GM12801 (cell line): Measurements from ENCODE around the gene TMEM72.

ENCODE experiments used
- TF ChIP-seq, protein P1 (sequence below): IDR thresholded peaks from one replicate; pipeline ENCODE4 v1.5.1; 2011; ENCODE audit warnings: control low read depth; ENCODE audit not compliant: insufficient read length; ENCODE audit errors: extremely low read depth

The TMEM72 gene

DNA sequence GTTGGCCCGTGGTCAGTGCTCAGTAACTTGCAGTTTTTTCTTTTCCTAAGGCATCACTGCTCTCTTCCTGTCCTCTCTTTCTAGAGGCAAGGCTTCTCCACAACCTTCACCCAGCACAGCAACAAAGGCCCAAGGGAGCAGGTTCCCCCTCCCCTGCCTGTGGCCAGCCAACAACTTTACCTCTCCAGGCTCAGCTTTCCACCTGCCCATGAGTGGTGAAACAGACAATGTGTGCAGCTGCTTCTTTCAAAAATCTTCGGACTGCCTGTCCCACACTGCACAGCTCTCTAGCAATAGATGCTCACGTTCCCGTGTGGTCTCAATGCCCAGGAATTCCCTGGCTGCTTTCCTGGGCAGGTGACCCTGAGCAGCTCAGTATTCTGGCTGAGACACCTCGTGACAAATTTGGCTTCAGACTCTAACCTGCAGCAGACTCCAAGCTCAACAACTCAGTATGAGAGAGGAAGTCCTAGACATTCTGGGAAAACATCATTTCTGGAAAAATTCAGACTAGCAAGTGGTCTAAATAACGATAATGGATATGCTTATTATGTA lies 28.9 kb upstream of the TMEM72 start:
- TF ChIP-seq, protein P1, sequence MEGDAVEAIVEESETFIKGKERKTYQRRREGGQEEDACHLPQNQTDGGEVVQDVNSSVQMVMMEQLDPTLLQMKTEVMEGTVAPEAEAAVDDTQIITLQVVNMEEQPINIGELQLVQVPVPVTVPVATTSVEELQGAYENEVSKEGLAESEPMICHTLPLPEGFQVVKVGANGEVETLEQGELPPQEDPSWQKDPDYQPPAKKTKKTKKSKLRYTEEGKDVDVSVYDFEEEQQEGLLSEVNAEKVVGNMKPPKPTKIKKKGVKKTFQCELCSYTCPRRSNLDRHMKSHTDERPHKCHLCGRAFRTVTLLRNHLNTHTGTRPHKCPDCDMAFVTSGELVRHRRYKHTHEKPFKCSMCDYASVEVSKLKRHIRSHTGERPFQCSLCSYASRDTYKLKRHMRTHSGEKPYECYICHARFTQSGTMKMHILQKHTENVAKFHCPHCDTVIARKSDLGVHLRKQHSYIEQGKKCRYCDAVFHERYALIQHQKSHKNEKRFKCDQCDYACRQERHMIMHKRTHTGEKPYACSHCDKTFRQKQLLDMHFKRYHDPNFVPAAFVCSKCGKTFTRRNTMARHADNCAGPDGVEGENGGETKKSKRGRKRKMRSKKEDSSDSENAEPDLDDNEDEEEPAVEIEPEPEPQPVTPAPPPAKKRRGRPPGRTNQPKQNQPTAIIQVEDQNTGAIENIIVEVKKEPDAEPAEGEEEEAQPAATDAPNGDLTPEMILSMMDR = no peak

DNA sequence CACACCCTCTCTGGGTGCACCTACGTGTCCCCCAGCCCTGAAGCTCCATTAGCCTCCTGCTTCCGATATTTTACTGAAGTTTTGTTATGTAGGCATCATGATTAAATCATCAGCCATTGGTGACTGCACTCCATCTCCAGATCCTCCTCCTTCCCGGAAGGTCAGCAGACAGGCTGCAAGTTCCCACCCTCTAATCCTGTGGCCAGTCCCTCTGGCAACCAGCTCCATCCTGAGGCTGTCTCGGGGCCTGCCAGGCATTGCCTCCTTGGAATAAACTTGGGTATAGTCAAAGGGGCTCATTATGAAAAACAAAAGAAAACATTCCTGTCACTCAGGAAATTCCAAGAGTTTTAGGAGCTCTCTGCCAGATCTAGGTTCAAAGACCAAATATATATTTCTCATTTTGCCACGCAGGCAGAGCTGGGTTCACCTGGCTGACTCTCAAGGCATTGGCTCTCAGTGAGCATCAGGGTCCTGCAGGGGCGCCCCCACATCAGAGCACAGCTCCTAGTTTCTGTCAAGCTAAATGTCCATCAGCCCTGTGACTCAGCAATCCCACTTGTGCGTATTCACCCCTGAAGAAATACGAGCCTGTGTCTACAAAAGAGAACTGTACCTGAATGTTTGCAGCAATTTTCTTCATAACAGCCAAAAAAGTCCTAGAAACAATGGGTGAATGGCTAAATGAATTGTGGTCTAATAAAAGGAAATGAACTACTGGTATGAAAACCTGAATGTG lies 27.4 kb upstream of the TMEM72 start:
- TF ChIP-seq, protein P1 = no peak

DNA sequence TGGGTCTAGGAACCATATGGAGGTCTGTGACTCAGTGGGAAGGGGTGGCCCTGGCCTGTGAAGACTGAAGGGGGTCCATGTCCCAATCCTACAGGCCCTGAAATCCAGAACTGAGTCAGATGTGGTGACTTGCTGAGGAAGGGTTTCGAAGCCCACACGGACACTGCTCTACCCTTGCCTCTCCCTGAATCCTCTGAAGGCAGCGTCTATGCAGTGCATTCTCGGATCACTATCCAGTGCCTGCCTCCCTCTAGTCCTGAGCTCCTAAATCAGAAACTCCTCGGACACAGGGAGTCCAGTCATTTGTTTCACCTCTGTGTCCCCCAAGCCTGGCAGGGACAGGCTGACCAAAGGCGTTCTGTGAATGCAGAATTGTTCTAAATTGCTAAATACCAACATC lies 25.4 kb upstream of the TMEM72 start:
- TF ChIP-seq, protein P1 = no peak

DNA sequence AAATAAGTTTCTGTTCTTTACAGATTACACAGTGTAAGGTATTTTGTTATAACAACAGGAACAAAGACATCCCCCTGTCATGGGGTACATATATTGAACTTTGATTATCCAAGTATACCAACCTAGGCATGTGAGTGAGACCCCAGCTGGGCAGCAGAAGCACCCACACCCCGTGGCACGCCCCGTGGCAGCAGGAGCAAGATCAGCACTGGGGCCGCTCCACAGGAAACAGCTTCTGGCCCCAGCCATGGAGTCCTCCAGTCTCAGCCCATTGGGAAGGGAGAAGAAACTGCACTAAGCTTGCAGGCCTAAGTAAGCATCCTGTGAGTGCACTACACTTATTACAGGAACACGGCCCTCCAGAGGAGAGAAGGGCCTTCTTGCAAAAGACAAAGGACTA lies 24.2 kb upstream of the TMEM72 start:
- TF ChIP-seq, protein P1 = no peak

DNA sequence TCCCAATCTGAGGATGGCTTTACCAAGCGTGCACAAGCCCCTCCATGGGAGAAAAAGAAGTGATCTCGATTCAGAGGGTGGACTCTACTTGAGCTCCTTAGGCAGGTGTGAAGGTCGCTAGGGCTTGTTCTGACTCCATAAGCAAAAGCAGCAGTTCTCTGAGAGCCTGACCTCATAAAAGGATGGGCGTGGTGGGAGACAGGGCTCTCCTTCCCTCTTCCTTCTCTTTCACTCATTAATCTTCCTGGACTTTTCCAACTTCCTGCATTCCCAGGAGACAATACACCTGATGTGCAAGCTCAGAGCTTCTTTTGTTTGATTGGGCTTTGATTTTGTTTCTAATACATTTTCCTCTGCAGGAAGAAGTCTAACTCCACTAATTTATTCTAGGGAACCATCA lies 22.3 kb upstream of the TMEM72 start:
- TF ChIP-seq, protein P1 = no peak

DNA sequence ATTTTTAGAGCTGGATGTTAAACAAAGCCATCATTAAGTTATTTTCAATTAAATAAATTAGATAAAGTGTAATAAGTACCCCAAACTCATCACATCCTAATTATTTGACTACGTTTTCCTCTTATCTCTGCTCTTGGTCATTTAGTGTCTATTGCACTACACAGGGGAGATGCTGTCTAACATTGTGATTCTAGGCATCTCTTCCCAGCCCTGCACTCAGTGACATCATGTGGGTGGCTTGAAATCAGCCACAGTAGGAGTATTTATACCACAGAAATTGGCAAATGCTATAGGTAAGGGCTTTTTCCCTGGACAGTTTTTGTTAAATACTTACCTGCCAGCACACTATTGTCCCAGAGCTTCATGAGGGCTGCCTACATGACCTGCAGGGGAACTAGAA lies 21.3 kb upstream of the TMEM72 start:
- TF ChIP-seq, protein P1 = no peak

DNA sequence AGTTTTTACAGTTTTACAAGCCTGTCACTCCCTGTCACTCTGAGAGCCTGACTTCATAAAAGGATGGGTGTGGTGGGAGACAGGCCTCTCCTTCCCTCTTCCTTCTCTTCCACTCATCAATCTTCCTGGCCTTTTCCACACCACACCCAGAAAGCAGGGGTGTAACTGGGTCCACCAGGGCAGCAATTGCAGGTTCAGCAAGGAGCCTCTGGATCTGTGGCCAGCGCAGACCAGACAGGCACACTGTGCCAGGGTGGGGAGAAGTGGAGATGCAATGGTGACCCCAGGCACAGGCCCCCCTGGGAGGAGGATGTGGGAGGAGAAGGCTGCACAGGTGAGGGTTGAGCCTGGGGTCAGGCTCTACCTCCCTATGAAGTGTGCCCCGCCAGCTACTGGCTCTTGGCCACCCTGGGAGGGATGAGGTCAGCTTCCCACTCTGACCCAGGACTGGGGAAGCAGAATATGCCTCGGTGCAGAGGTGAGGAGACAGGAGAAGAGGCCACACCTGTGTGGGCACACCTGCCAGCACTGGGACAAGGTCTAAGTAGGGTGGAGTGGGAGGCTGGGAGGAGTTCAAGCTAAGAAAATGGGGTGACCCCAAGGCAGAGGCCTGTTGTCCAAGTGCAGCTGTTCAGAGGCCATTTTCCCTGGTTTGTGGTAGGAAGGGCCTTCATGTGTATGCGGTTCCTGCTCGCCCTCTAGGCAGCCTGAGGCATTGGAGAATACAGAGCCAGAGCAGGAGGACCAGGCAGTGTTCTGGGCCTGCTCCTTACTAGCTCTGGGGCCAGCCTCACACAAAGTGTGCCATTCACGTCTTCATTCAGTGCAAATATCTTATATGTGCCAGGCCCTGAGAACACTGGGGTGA lies 20.2 kb upstream of the TMEM72 start:
- TF ChIP-seq, protein P1 = no peak
